Liver (tissue), 2 donors: ENCODE data around the gene NAXE.

ENCODE experiments used
- TF ChIP-seq, protein P1 (sequence below): fragments of 150-350 bp; IDR thresholded peaks from 2 replicates; pipeline ENCODE4 v1.5.1; 2017; ENCODE audit warnings: improper control_type of control experiment, low read depth, low read length; ENCODE audit not compliant: missing input control
- TF ChIP-seq, protein P2 (sequence below): IDR thresholded peaks from 2 replicates; pipeline ENCODE4 v1.6.1; 2016; ENCODE audit warnings: antibody characterized with exemption, mild to moderate bottlenecking
- donor health status: healthy.

DNA sequence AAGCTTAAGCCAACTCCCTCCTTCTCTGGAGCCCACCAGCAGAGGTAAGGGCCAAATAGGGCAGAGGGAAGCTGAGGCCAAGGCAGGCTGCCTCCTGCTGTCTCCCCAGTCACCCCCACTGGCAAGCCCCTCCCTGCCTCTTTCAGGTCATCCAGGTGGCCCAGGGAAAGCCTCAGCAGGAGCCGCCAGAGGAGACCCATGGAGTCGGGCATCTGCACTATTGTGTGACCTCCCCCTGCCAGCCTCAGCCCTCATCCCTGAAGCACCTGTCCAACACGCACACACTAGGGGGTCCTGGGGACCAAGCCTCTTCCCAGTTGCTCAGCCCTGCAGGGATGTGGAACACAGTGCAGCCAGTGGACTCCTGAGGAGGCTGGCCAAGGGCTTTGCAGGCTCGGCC lies 5.3 kb upstream of the NAXE start:
- TF ChIP-seq, protein P1, sequence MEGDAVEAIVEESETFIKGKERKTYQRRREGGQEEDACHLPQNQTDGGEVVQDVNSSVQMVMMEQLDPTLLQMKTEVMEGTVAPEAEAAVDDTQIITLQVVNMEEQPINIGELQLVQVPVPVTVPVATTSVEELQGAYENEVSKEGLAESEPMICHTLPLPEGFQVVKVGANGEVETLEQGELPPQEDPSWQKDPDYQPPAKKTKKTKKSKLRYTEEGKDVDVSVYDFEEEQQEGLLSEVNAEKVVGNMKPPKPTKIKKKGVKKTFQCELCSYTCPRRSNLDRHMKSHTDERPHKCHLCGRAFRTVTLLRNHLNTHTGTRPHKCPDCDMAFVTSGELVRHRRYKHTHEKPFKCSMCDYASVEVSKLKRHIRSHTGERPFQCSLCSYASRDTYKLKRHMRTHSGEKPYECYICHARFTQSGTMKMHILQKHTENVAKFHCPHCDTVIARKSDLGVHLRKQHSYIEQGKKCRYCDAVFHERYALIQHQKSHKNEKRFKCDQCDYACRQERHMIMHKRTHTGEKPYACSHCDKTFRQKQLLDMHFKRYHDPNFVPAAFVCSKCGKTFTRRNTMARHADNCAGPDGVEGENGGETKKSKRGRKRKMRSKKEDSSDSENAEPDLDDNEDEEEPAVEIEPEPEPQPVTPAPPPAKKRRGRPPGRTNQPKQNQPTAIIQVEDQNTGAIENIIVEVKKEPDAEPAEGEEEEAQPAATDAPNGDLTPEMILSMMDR: no peak
- TF ChIP-seq, protein P2, sequence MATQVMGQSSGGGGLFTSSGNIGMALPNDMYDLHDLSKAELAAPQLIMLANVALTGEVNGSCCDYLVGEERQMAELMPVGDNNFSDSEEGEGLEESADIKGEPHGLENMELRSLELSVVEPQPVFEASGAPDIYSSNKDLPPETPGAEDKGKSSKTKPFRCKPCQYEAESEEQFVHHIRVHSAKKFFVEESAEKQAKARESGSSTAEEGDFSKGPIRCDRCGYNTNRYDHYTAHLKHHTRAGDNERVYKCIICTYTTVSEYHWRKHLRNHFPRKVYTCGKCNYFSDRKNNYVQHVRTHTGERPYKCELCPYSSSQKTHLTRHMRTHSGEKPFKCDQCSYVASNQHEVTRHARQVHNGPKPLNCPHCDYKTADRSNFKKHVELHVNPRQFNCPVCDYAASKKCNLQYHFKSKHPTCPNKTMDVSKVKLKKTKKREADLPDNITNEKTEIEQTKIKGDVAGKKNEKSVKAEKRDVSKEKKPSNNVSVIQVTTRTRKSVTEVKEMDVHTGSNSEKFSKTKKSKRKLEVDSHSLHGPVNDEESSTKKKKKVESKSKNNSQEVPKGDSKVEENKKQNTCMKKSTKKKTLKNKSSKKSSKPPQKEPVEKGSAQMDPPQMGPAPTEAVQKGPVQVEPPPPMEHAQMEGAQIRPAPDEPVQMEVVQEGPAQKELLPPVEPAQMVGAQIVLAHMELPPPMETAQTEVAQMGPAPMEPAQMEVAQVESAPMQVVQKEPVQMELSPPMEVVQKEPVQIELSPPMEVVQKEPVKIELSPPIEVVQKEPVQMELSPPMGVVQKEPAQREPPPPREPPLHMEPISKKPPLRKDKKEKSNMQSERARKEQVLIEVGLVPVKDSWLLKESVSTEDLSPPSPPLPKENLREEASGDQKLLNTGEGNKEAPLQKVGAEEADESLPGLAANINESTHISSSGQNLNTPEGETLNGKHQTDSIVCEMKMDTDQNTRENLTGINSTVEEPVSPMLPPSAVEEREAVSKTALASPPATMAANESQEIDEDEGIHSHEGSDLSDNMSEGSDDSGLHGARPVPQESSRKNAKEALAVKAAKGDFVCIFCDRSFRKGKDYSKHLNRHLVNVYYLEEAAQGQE: no peak
